ENCODE results near the gene CRACR2A. TPM values are rescaled to one million over a fixed set of nuclear protein-coding genes. Genes with fewer than 3 reads are reported as not detected.

Gene CRACR2A
- total and polyA plus RNA-seq, 9 of the 15 experiments (the other 6 are each of a cell fraction or from before 2014, with no cell fraction given) = 2.1 to 15.1 (median 10.4) TPM

DNA sequence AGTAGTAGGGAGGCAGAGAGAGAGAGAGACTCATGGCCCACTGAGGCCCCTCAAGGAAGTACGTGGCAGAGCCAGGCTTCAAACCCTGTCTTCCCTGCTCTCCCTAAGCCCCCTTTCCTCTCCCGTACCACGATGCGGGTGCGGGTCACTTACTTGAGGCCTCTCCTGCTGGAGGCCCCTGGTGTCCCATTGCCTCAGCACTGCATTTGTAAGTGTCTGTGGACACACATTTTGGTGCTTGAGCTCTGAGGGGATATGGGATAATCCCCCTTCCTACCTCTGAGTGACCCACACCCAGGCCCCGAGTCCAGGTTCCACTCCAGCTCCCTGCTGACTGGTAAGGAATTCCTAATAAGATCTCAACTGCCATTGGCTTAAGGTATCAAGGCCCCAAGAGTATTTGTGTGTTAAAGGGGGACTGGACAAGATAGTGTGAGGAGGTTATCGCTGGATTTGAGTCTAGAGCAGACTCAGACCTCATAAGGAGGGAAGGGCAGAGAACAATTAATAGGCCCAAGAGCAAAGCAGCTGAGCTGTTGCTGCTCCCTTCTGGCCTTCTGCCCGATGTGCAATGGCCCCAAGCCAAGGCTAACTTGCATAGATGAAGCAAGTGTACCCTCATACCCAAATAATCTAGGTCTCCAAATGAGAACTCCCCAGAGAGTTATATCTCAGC lies 71.9 kb downstream of the CRACR2A start (continued):
- TF ChIP-seq, protein P1, sequence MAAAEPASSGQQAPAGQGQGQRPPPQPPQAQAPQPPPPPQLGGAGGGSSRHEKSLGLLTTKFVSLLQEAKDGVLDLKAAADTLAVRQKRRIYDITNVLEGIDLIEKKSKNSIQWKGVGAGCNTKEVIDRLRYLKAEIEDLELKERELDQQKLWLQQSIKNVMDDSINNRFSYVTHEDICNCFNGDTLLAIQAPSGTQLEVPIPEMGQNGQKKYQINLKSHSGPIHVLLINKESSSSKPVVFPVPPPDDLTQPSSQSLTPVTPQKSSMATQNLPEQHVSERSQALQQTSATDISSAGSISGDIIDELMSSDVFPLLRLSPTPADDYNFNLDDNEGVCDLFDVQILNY (CRISPR knock-in tag; IDR thresholded peaks at IDR 0.05) = no peak
- no peak for TF ChIP-seq KDM5B (IDR thresholded peaks at IDR 0.05; ENCODE audit: insufficient replicate concordance, low read depth, low read length)

DNA sequence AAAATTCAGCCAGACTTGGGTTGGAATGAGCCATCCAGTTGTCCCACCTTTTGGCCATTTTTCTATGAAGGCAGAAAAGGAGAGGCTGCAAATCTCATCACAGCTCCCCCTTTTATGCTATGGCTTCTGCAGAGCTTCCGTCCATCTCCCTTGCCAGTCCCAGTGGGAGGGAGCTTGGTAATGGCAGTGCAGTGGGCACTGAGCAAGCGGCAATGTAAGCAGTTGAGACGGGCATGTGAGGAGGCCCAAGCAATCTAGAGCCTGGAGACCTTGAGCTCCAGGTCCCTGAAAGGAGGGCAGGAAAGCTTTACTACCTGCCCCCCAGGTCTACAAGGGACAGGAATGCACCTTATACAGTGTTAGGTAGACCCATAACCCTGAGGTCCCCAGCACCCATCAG lies 73.1 kb downstream of the CRACR2A start:
- Histone ChIP-seq H4K20me1 (replicated peaks; ENCODE audit: control insufficient read depth, insufficient read depth, low read length) (peaks cover 6% of the 10 kb centered on the region; the same call in 1 of the 2 replicates), H3K4me2 (ENCODE audit: insufficient read depth, low read length) (no peak overlapping the region), H3K79me2 (ENCODE audit: control insufficient read depth, insufficient read depth, low read length) (no peaks in the 10 kb centered on the region), H3K9ac (ENCODE audit: insufficient read depth in 1 of 2, low read depth in 2 of 2, low read length in 2 of 2) (no peak overlapping the region), H3K4me1 (replicated peaks in 1 of 2; ENCODE audit: control insufficient read depth in 2 of 2, insufficient read depth in 2 of 2, low read length in 2 of 2) (peaks cover 8 to 18% of the 10 kb centered on the region in 2 experiments; a peak in 3 of 5 replicates), H3K27me3 (ENCODE audit: control insufficient read depth in 2 of 2, insufficient read depth in 2 of 2, low read length in 2 of 2) (no peaks in the 10 kb centered on the region), H3K4me3 (no peak overlapping the region), H3K9me3 (replicated peaks; ENCODE audit: control insufficient read depth, insufficient read depth, low read depth, low read length) (no peaks in the 10 kb centered on the region), H3K36me3 (ENCODE audit: control insufficient read depth, insufficient read depth, low read length) (peaks cover 36% of the 10 kb centered on the region; the same call in 1 of the 3 replicates), H2AFZ (ENCODE audit: low read depth, low read length) (no peak overlapping the region), H3K9me1 (ENCODE audit: control insufficient read depth, insufficient read depth, low read length) (peaks cover 2% of the 10 kb centered on the region), H3K27ac (ENCODE audit: extremely low read depth, low read depth, low read length) (no peak overlapping the region)
- FAIRE-seq (no peak), DNase-seq (ENCODE audit: extremely low read depth in 1 of 4, low spot score in 3 of 4) (no peak), ATAC-seq (no peak)
- ChIA-PET CTCF (ENCODE audit: low intra/inter-chr PET ratio) (no interaction called here), POLR2A (no interaction called here)
- intact Hi-C loops (cut with micrococcal nuclease) = no loop called here
- in situ Hi-C loops (cut with MboI) = no loop called here
- TF ChIP-seq SMC3 (conservative IDR thresholded peaks at IDR 0.05; ENCODE audit: insufficient read depth, low read depth, low read length) = no peak
- TF ChIP-seq HLTF (IDR thresholded peaks at IDR 0.05) = no peak
- TF ChIP-seq FUS (optimal IDR thresholded peaks at IDR 0.05; ENCODE audit: low read depth, low read length) = no peak
- TF ChIP-seq, protein P2, sequence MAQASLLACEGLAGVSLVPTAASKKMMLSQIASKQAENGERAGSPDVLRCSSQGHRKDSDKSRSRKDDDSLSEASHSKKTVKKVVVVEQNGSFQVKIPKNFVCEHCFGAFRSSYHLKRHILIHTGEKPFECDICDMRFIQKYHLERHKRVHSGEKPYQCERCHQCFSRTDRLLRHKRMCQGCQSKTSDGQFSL (CRISPR knock-in tag; IDR thresholded peaks at IDR 0.05) = no peak
- TF ChIP-seq, protein P2 (tag; IDR thresholded peaks at IDR 0.05) = no peak
- TF ChIP-seq, protein P3, sequence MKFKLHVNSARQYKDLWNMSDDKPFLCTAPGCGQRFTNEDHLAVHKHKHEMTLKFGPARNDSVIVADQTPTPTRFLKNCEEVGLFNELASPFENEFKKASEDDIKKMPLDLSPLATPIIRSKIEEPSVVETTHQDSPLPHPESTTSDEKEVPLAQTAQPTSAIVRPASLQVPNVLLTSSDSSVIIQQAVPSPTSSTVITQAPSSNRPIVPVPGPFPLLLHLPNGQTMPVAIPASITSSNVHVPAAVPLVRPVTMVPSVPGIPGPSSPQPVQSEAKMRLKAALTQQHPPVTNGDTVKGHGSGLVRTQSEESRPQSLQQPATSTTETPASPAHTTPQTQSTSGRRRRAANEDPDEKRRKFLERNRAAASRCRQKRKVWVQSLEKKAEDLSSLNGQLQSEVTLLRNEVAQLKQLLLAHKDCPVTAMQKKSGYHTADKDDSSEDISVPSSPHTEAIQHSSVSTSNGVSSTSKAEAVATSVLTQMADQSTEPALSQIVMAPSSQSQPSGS (CRISPR knock-in tag; IDR thresholded peaks at IDR 0.05) = no peak
- TF ChIP-seq, protein P4, sequence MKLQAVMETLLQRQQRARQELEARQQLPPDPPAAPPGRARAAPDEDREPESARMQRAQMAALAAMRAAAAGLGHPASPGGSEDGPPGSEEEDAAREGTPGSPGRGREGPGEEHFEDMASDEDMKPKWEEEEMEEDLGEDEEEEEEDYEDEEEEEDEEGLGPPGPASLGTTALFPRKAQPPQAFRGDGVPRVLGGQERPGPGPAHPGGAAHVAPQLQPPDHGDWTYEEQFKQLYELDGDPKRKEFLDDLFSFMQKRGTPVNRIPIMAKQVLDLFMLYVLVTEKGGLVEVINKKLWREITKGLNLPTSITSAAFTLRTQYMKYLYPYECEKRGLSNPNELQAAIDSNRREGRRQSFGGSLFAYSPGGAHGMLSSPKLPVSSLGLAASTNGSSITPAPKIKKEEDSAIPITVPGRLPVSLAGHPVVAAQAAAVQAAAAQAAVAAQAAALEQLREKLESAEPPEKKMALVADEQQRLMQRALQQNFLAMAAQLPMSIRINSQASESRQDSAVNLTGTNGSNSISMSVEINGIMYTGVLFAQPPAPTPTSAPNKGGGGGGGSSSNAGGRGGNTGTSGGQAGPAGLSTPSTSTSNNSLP (IDR thresholded peaks at IDR 0.05; ENCODE audit: borderline replicate concordance, low read depth, low read length) = no peak
- no TSS peak for BruUV-seq (replicated peaks)
- 100% methylated on average over 3 of the region's 3 CpGs for WGBS (ENCODE audit: insufficient coverage, low coverage, missing lambda C conversion rate)

Measured in K562 (cell line).